GM12864 (cell line): Measurements from ENCODE around the gene MB21D2.

Experiments used
- DNase-seq: peaks from one replicate; pipeline ENCODE4 v3.0.0-alpha.2; 2011; ENCODE audit warnings: low read depth
- H3K4me3 ChIP-seq: 2 replicates; pipeline ENCODE4 v1.5.1; 2011; ENCODE audit warnings: mild to moderate bottlenecking, low read depth, low read length, control low read depth
- TF ChIP-seq, protein P1 (sequence below): IDR thresholded peaks from 2 replicates; pipeline ENCODE4 v1.5.1; 2011; ENCODE audit warnings: low read depth, mild to moderate bottlenecking, moderate library complexity, low read length, control low read depth, inconsistent platforms; ENCODE audit errors: missing control alignments

Gene MB21D2

DNA sequence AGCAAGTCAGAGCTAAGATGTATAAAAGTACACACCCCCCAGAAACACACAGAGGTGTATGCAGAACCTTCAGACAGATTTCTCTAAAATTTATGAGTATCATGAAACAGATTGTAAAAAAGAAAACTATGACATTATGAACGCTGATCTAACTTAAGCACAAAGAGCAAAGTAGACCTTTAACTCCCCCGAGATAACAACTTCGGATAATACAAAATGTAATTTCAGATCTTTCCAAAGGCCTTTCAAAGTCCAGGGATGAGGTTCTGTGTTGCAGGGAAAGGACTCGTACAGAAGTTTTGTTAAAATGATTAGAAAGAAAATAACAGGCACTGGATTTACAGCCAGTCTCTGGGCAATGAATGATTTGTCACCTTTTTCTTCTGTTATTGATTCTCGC is 97.5 kb downstream of the MB21D2 start:
- no peak overlapping the region for H3K4me3 ChIP-seq
- no peak for DNase-seq
- TF ChIP-seq, protein P1, sequence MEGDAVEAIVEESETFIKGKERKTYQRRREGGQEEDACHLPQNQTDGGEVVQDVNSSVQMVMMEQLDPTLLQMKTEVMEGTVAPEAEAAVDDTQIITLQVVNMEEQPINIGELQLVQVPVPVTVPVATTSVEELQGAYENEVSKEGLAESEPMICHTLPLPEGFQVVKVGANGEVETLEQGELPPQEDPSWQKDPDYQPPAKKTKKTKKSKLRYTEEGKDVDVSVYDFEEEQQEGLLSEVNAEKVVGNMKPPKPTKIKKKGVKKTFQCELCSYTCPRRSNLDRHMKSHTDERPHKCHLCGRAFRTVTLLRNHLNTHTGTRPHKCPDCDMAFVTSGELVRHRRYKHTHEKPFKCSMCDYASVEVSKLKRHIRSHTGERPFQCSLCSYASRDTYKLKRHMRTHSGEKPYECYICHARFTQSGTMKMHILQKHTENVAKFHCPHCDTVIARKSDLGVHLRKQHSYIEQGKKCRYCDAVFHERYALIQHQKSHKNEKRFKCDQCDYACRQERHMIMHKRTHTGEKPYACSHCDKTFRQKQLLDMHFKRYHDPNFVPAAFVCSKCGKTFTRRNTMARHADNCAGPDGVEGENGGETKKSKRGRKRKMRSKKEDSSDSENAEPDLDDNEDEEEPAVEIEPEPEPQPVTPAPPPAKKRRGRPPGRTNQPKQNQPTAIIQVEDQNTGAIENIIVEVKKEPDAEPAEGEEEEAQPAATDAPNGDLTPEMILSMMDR, result no peak

DNA sequence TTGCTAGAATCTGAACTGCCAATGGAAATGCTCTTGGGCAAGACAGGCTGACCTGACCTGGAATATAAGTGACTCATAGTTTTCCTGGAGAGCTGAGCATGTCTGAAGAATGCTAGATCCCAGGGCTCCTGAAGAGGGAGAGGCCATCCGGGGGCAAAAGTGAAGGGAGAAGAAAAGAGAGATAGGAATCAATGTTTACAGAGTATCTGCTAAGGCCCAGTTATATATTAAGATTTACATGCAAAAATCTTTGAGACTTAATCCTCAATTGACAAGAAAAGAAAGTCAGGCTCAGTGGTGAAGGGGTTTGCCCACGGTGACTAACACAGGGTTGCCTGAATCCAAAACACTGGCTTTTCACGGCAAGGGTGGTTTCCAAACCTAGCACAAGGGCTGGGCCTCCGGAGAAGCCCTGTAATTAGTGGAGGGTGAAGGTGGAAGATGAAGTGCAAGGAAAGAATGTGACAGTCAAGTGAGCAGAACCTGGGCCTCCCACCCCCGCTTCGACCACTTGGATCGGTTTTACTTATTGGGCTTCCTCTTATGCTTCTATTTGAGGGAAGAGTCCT is 98.6 kb downstream of the MB21D2 start:
- TF ChIP-seq, protein P1, result no peak
- DNase-seq, result no peak
- H3K4me3 ChIP-seq, result no peak overlapping the region

DNA sequence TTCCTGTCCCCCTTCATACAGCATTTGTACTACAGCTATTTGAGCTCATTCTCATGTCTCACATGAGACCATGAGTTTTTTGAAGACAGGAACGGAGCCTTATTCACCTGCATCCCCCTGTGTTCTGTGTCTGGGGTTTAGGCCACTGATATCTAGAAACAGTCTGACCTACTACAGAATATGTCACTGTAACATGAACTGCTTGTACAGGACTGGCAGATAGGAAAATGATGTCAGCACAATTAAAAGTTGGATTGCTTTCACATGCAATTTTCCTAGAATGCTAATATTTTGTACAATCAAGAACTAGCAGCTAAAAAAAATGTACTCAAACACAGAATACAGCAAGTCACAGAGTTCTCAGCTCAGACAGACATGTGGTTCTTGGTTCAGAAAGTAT is 99.5 kb downstream of the MB21D2 start:
- no peak for DNase-seq
- TF ChIP-seq, protein P1, result no peak
- H3K4me3 ChIP-seq, result no peak overlapping the region

DNA sequence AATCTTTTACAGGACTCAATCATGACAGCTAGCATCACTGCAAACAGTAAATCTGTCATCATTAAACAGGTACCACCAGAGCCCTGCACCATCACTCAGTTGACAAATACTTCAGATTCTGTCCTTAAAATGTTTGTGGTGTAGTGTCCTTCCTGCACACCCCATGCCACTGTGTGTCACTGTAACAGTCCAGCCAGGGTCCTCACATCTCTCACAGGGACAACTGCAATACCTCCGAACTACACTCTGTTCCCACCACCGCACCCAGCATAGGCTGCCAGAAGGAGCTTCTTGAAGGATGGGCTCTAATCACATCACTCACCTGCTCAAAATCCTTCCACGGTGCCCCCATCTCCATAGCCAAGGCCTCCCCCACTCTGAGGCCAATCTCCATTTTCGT is 100.2 kb downstream of the MB21D2 start:
- no peak for DNase-seq
- no peak overlapping the region for H3K4me3 ChIP-seq
- TF ChIP-seq, protein P1, result no peak

DNA sequence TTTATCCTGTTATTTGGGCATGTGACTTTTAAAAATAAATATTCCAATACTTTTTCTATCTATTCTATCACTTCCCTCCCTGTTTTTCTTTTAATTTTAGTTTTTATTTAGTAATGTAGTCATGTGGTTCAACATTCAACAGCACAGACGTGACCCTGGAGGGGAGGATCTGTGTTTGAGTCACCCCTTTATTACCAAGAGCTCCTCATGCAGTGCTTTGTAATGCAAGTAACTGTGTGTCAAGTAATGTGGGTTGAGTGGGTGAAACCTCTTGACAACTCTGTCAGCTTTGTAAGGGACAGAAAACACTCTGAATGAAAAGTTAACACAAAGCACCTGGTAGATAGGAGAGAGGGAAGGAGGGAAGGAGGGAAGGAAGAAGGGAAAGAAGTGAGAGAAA is 100.6 kb downstream of the MB21D2 start:
- DNase-seq, result no peak
- TF ChIP-seq, protein P1, result no peak
- H3K4me3 ChIP-seq, result no peak overlapping the region

DNA sequence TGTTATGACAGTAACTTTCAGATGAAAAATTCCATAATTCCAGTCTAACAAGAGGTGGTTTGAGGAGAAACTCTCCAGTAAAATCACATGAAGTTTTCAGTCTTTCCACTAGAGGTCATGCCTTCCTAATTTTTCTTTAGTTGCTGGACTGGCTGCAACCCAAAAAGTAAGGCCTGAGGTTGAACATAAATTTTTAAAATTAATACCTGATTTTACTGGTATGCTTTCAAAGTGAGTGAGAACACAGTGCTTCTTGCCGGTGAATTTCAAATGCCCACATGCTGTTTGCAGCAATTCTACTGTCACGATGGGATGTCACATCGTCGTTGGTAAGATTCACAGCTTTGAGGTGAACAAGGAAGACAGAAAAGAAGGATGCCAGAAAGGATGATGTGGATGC is 101.3 kb downstream of the MB21D2 start:
- DNase-seq, result no peak
- TF ChIP-seq, protein P1, result peak; percentile 63
- H3K4me3 ChIP-seq, result no peak overlapping the region

DNA sequence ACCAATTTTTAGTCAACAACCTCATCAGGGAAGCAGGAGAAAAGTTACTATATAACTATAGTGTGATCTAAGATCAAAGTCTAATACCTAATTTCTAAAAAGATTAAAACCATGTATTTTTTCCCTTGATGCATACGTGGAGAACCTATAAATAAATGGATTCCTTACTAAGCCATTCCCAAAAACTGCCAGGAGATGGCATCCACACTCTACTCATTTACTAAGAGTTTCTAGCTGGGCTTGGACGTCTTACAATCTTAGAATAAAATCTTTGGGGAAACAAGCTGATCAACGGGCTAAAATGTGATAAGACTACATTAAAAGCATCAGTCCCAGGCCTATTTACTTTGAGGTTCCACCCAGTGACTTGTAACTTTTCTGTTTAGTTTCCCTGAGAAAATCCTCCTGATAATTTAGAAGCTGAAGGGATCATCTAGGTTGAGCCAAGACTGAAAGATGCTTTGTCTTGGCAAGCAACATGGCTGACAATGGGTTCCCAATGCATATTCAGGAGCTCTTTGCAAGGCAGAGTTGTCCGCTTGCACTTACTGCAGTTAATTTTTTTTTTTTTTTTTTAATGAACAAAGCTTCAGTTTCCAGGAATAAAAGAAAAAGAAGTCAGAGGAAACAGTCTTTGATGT is 104.8 kb downstream of the MB21D2 start:
- H3K4me3 ChIP-seq, result no peak overlapping the region
- no peak for DNase-seq
- TF ChIP-seq, protein P1, result peak; percentile 8
